Trophoblast cell (in vitro differentiated cells and primary cell): ENCODE results near the gene NRXN3.

Experiments used
- DNase-seq, 2 donors: peaks; one replicate each; pipeline ENCODE4 v3.0.0-alpha.2; 2016
- H2AFZ ChIP-seq: 2 replicates; pipeline ENCODE4 v1.6.1; 2013; ENCODE audit warnings: low read length, moderate library complexity, mild to moderate bottlenecking; ENCODE audit not compliant: insufficient read depth, poor library complexity
- H2AK5ac ChIP-seq: 2 replicates; pipeline ENCODE4 v1.6.1; 2013; ENCODE audit warnings: mild to moderate bottlenecking, low read length
- H2BK120ac ChIP-seq: 2 replicates; pipeline ENCODE4 v1.6.1; 2013; ENCODE audit warnings: low read length, mild to moderate bottlenecking, moderate library complexity; ENCODE audit not compliant: insufficient read depth, poor library complexity
- H2BK12ac ChIP-seq: 2 replicates; pipeline ENCODE4 v1.6.1; 2013; ENCODE audit warnings: mild to moderate bottlenecking, low read length, moderate library complexity
- H2BK5ac ChIP-seq: 2 replicates; pipeline ENCODE4 v1.6.1; 2013; ENCODE audit warnings: low read length, low read depth, moderate library complexity, mild to moderate bottlenecking; ENCODE audit not compliant: poor library complexity
- H3K14ac ChIP-seq: 2 replicates; pipeline ENCODE4 v1.6.1; 2013; ENCODE audit warnings: mild to moderate bottlenecking, low read length
- H3K18ac ChIP-seq: 2 replicates; pipeline ENCODE4 v1.6.1; 2013; ENCODE audit warnings: mild to moderate bottlenecking, low read length
- H3K23ac ChIP-seq: 2 replicates; pipeline ENCODE4 v1.6.1; 2013; ENCODE audit warnings: low read length
- H3K27ac ChIP-seq: 2 replicates; pipeline ENCODE4 v1.5.1; 2013; ENCODE audit warnings: low read depth, mild to moderate bottlenecking, inconsistent platforms, low read length, moderate library complexity
- H3K27me3 ChIP-seq: 2 replicates; pipeline ENCODE4 v1.6.1; 2013; ENCODE audit warnings: inconsistent platforms, mild to moderate bottlenecking, low read length, moderate library complexity; ENCODE audit not compliant: insufficient read depth
- H3K36me3 ChIP-seq, 2 experiments: 1 replicate in 1 of 2; 2 replicates in 1 of 2; pipeline ENCODE4 v1.6.1; 2013; ENCODE audit warnings: low read length in 2 of 2, mild to moderate bottlenecking in 2 of 2, moderate library complexity in 1 of 2; ENCODE audit not compliant: insufficient read depth in 2 of 2, control insufficient read depth in 1 of 2
- H3K4ac ChIP-seq: 2 replicates; pipeline ENCODE4 v1.6.1; 2013; ENCODE audit warnings: low read depth, mild to moderate bottlenecking, low read length, moderate library complexity
- H3K4me1 ChIP-seq, 2 experiments: 1 replicate in 1 of 2; 2 replicates in 1 of 2; pipeline ENCODE4 v1.6.1; 2013; ENCODE audit warnings: low read length in 2 of 2, mild to moderate bottlenecking in 2 of 2, moderate library complexity in 1 of 2; ENCODE audit not compliant: insufficient read depth in 2 of 2, control insufficient read depth in 1 of 2
- H3K4me2 ChIP-seq: 2 replicates; pipeline ENCODE4 v1.6.1; 2013; ENCODE audit warnings: inconsistent platforms, mild to moderate bottlenecking, low read length, moderate library complexity
- H3K4me3 ChIP-seq: 2 replicates; pipeline ENCODE4 v1.5.1; 2013; ENCODE audit warnings: mild to moderate bottlenecking, low read depth, low read length, inconsistent platforms
- H3K79me1 ChIP-seq: one replicate; pipeline ENCODE4 v1.6.1; 2013; ENCODE audit warnings: low read length
- H3K79me2 ChIP-seq: 2 replicates; pipeline ENCODE4 v1.6.1; 2013; ENCODE audit warnings: low read length, mild to moderate bottlenecking; ENCODE audit not compliant: control insufficient read depth, insufficient read depth, poor library complexity
- H3K9ac ChIP-seq: 2 replicates; pipeline ENCODE4 v1.6.1; 2013; ENCODE audit warnings: mild to moderate bottlenecking, low read length
- H3K9me3 ChIP-seq: 2 replicates; pipeline ENCODE4 v1.6.1; 2013; ENCODE audit warnings: low read depth, mild to moderate bottlenecking, control low read depth, inconsistent platforms, low read length; ENCODE audit not compliant: insufficient read depth
- H4K12ac ChIP-seq: 2 replicates; pipeline ENCODE4 v1.6.1; 2013; ENCODE audit warnings: low read depth, mild to moderate bottlenecking, low read length, moderate library complexity
- H4K8ac ChIP-seq: 2 replicates; pipeline ENCODE4 v1.6.1; 2013; ENCODE audit warnings: low read depth, mild to moderate bottlenecking, low read length, moderate library complexity
- H4K91ac ChIP-seq: one replicate; pipeline ENCODE4 v1.6.1; 2013; ENCODE audit warnings: low read depth, mild to moderate bottlenecking, low read length, moderate library complexity
- WGBS: extraction: QIAGEN DNeasy Blood & Tissue Kit; methylation state at CpG from one replicate; pipeline ENCODE4 v1.1.7; 2013; ENCODE audit warnings: missing lambda C conversion rate; ENCODE audit not compliant: insufficient read length, insufficient coverage; ENCODE audit errors: extremely low coverage; 5-methylcytosine and 5-hydroxymethylcytosine counted together

Gene NRXN3

GRCh38 chr14:79871136-79871535, 1701.0 kb downstream of the NRXN3 start:
- Histone ChIP-seq H3K4ac (no peak overlapping the region), H3K18ac (no peak overlapping the region), H3K27ac (no peak overlapping the region), H3K9ac (no peak overlapping the region), H3K4me1 (no peaks in the 10 kb centered on the region), H2AFZ (no peak overlapping the region), H2BK12ac (no peak overlapping the region), H4K91ac (no peak overlapping the region), H4K8ac (no peak overlapping the region), H3K4me2 (no peak overlapping the region), H2BK120ac (no peak overlapping the region), H3K79me2 (no peaks in the 10 kb centered on the region), H3K23ac (no peak overlapping the region), H3K14ac (no peak overlapping the region), H3K9me3 (no peaks in the 10 kb centered on the region), H2BK5ac (no peak overlapping the region), H3K4me3 (no peak overlapping the region), H2AK5ac (no peak overlapping the region), H3K36me3 (no peaks in the 10 kb centered on the region), H3K79me1 (no peaks in the 10 kb centered on the region), H4K12ac (no peak overlapping the region), H3K27me3 (no peaks in the 10 kb centered on the region)
- DNase-seq, result no peak
- no CpG with 5 or more reads among the region's 1 CpG for WGBS

DNA sequence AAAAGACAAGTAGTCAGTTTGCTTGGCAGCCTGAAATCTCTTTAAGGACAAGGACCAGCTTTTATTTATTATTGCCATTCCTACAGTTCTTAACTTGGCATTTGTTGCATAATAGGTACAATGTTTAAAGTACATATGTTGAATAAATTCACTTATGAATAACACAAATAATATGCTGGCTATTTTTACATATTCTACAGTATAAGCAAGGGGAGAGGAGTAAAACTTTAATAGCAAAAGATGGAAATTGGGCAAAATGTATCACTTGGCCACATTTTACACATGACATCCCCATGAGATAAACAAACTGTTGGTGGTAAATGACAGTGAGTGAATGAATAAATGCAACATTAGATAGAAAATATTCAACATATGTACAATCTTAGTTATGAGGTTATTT, 1708.1 kb downstream of the NRXN3 start:
- no peak overlapping the region for H3K4me3 ChIP-seq
- H2AFZ ChIP-seq, result no peak overlapping the region
- no peak overlapping the region for H2BK12ac ChIP-seq
- no peaks in the 10 kb centered on the region for H3K4me1 ChIP-seq
- H2BK5ac ChIP-seq, result no peak overlapping the region
- H4K8ac ChIP-seq, result no peak overlapping the region
- no peak overlapping the region for H3K23ac ChIP-seq
- H2AK5ac ChIP-seq, result no peak overlapping the region
- H3K27ac ChIP-seq, result no peak overlapping the region
- H3K18ac ChIP-seq, result no peak overlapping the region
- no peak overlapping the region for H4K12ac ChIP-seq
- H3K9ac ChIP-seq, result no peak overlapping the region
- no peaks in the 10 kb centered on the region for H3K36me3 ChIP-seq
- H3K79me1 ChIP-seq, result no peaks in the 10 kb centered on the region
- no peak overlapping the region for H3K4ac ChIP-seq
- no peak overlapping the region for H2BK120ac ChIP-seq
- no peak overlapping the region for H3K4me2 ChIP-seq
- H3K14ac ChIP-seq, result no peak overlapping the region
- no peaks in the 10 kb centered on the region for H3K9me3 ChIP-seq
- DNase-seq, result no peak
- H4K91ac ChIP-seq, result no peak overlapping the region
- no peaks in the 10 kb centered on the region for H3K27me3 ChIP-seq
- no peaks in the 10 kb centered on the region for H3K79me2 ChIP-seq

DNA sequence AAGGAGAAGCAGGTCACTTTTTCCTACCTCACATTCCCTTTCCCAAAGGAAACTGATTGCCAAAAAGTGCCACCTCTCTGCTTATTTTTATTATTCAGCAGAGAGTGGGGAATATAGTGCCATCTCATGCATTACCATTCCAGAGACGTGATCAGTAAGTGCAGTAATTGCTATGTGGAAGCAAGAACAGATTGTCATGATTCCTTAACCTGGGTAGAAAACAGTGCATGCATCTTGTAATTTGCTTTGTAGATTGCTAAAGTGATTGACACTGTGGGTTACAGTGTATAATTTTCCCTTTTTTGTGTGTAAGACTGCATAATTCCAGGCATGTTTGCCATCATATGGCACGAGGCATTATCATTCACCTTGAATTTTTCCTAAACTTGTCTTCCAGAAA, 1708.6 kb downstream of the NRXN3 start:
- Histone ChIP-seq H2AFZ (no peak overlapping the region), H3K27me3 (no peaks in the 10 kb centered on the region), H3K23ac (no peak overlapping the region), H4K12ac (no peak overlapping the region), H2BK5ac (no peak overlapping the region), H3K14ac (no peak overlapping the region), H3K4me1 (no peaks in the 10 kb centered on the region), H3K27ac (no peak overlapping the region), H4K8ac (no peak overlapping the region), H3K9ac (no peak overlapping the region), H4K91ac (no peak overlapping the region), H3K36me3 (no peaks in the 10 kb centered on the region), H3K4me3 (no peak overlapping the region), H3K4ac (no peak overlapping the region), H3K9me3 (no peaks in the 10 kb centered on the region), H3K4me2 (no peak overlapping the region), H2BK120ac (no peak overlapping the region), H3K79me1 (no peaks in the 10 kb centered on the region), H2BK12ac (no peak overlapping the region), H3K18ac (no peak overlapping the region), H2AK5ac (no peak overlapping the region), H3K79me2 (no peaks in the 10 kb centered on the region)
- no peak for DNase-seq
- WGBS, result no CpG with 5 or more reads among the region's 2 CpGs

DNA sequence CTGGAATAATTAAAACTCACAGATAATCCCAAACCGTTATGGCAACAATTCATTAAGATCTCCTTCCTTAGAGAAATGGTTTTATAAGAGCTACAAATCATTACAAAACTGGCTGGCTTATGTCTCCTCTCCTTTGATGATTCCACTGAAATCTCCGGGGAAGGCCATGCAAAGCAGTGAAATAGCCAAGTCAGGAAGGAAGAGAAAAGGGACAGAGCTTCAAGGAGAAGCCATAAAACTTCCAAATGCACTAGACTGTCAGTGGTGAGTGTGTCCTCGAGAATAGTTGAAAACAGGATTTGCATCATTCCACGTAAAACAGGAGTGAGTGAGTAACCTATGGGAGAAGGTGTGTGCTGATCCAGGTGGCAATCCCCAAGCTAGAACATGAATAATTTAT, 1711.1 kb downstream of the NRXN3 start:
- Histone ChIP-seq H4K8ac (no peak overlapping the region), H3K14ac (no peak overlapping the region), H2AFZ (no peak overlapping the region), H3K4ac (no peak overlapping the region), H3K4me1 (no peaks in the 10 kb centered on the region), H2BK120ac (no peak overlapping the region), H3K18ac (no peak overlapping the region), H3K79me1 (no peaks in the 10 kb centered on the region), H3K4me3 (no peak overlapping the region), H3K4me2 (no peak overlapping the region), H3K23ac (no peak overlapping the region), H3K36me3 (no peaks in the 10 kb centered on the region), H3K79me2 (no peaks in the 10 kb centered on the region), H2BK5ac (no peak overlapping the region), H3K9ac (no peak overlapping the region), H2AK5ac (no peak overlapping the region), H3K9me3 (no peaks in the 10 kb centered on the region), H4K12ac (no peak overlapping the region), H3K27ac (no peak overlapping the region), H4K91ac (no peak overlapping the region), H3K27me3 (no peaks in the 10 kb centered on the region), H2BK12ac (no peak overlapping the region)
- DNase-seq, result peak in 1 of 2 donors; percentile 6
- WGBS, result no CpG with 5 or more reads among the region's 4 CpGs

GRCh38 chr14:79890527-79890926, 1720.4 kb downstream of the NRXN3 start:
- Histone ChIP-seq H4K91ac (no peak overlapping the region), H2BK5ac (no peak overlapping the region), H3K79me2 (no peaks in the 10 kb centered on the region), H3K9me3 (no peaks in the 10 kb centered on the region), H3K4me2 (no peak overlapping the region), H3K4me1 (no peaks in the 10 kb centered on the region), H4K12ac (no peak overlapping the region), H3K36me3 (no peaks in the 10 kb centered on the region), H3K4me3 (no peak overlapping the region), H3K27ac (no peak overlapping the region), H3K9ac (no peak overlapping the region), H3K4ac (no peak overlapping the region), H3K27me3 (no peaks in the 10 kb centered on the region), H2BK12ac (no peak overlapping the region), H2AFZ (no peak overlapping the region), H3K18ac (no peak overlapping the region), H2AK5ac (no peak overlapping the region), H3K23ac (no peak overlapping the region), H4K8ac (no peak overlapping the region), H3K14ac (no peak overlapping the region), H3K79me1 (no peaks in the 10 kb centered on the region), H2BK120ac (no peak overlapping the region)
- DNase-seq, result no peak
- no CpG with 5 or more reads among the region's 4 CpGs for WGBS
